Transverse colon (tissue), 4 donors: ENCODE data around the gene MROH2A.

Experiments
- CTCF ChIP-seq, 5 experiments: fragments of 200-600 bp in 3 of 5; fragments of 450-650 bp in 2 of 5; sonication (generic) in 3 of 5; IDR thresholded peaks; 1 replicate in 2 of 5; 2 replicates in 3 of 5; pipeline ENCODE4 v1.5.1; 2016 to 2017; ENCODE audit warnings: antibody characterized with exemption in 5 of 5, inconsistent platforms in 3 of 5, mild to moderate bottlenecking in 2 of 5, moderate library complexity in 1 of 5
- POLR2A ChIP-seq: fragments of 450-650 bp; IDR thresholded peaks from one replicate; pipeline ENCODE4 v1.6.1; 2016; ENCODE audit warnings: antibody characterized with exemption, mild to moderate bottlenecking, moderate library complexity
- POLR2AphosphoS5 ChIP-seq, 3 donors: sonication (generic); formaldehyde crosslinking; IDR thresholded peaks; one replicate each; pipeline ENCODE4 v1.6.1; 2016; ENCODE audit warnings: antibody characterized with exemption in 3 of 3

DNA sequence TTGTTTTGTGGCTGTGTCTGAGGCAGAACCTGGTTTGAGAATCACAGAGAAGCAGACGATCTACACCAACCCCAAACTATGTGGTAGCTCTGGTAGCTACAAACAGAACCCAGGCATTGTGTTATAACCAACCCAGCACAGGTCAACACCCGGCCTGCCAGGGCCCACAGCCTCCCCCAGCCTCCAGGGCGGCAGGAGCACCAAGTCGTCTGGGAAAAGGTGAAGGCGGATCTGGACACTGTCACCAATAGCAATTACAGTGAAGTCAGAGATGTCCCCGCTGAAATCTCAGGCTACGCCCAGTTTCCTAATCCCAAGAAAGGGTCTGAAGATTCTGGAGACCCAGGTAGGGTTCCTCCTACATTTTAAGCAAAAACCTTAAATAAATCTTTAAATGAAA lies 72.6 kb downstream of the MROH2A start:
- TF ChIP-seq CTCF (IDR thresholded peaks at IDR 0.05) (no peak), POLR2A (no peak), POLR2AphosphoS5 (IDR thresholded peaks at IDR 0.05) (no peak)
